Colonic mucosa (tissue), 4 donors: ENCODE results near the gene CMC1. TPM values are rescaled to one million over a fixed set of nuclear protein-coding genes. Genes with fewer than 3 reads are reported as not detected.

Source experiments
- DNase-seq: peaks from one replicate; pipeline ENCODE4 v3.0.0-alpha.2; 2020
- H3K27ac ChIP-seq: fragments of 200-600 bp; one replicate; pipeline ENCODE4 v1.8.0; 2021
- H3K27me3 ChIP-seq: fragments of 200-600 bp; one replicate; pipeline ENCODE4 v1.8.0; 2021
- H3K36me3 ChIP-seq: fragments of 200-600 bp; one replicate; pipeline ENCODE4 v1.8.0; 2021
- H3K4me1 ChIP-seq: fragments of 200-600 bp; one replicate; pipeline ENCODE4 v1.8.0; 2021; ENCODE audit warnings: mild to moderate bottlenecking
- H3K4me3 ChIP-seq: fragments of 200-600 bp; one replicate; pipeline ENCODE4 v1.8.0; 2021
- H3K9ac ChIP-seq, 2 donors: one replicate each; pipeline ENCODE4 v1.7.0; 2013; ENCODE audit warnings: control low read depth in 2 of 2, low read depth in 2 of 2, low read length in 2 of 2
- H3K9me3 ChIP-seq: fragments of 200-600 bp; one replicate; pipeline ENCODE4 v1.8.0; 2021
- intact Hi-C: fragments of 100-400 bp; cut with DNase I; formaldehyde crosslinking; loops from one replicate; pipeline ENCODE4 v1.14.1; 2022
- total RNA-seq, 2 donors: library from RNA; stranded (reverse); fragmentation: NEBNext Ultra II Directional in 1 of 2; extraction: Animal tissue kit (Norgen Biotek cat#: 25700) in 1 of 2; gene quantifications; one replicate each; pipeline ENCODE4 v1.2.1, GENCODE V29; 2021
- TF ChIP-seq, protein P1 (sequence below): fragments of 200-600 bp; IDR thresholded peaks from one replicate; pipeline ENCODE4 v1.8.0; 2022; ENCODE audit warnings: antibody characterized with exemption, mild to moderate bottlenecking
- donor health status: healthy.
- donor health status: DM: no; HTN: no; CAD: no.
- donor health status: DM: no; HTN: no; CAD: no.

CMC1 gene
- total RNA-seq, 2 donors from 2014 or later: 29.7 to 41.5 TPM

DNA sequence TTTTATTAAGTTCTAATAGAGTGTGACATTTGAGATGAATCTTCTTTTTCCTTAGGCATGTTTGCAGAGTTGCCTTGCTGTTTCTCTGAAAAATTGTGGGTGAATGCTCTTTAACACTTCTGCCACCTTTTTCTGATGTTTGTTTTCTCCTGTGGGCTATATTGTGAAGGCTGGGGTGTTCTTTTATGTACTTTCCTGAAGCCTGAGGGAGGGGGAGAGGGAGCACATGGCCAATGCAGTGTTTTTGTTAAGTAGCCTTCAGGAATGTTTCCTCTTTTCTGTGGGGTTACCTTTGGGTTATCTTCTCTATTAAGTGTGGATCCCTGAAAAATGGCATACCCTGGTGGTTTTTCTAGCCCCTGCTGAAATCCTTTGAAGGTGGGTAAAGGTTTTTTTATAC, 50.2 kb downstream of the CMC1 start:
- H3K27ac ChIP-seq: no peak overlapping the region
- no peak for DNase-seq
- no peak overlapping the region for H3K9ac ChIP-seq
- intact Hi-C loops: no loop called here
- H3K36me3 ChIP-seq: no peaks in the 10 kb centered on the region
- TF ChIP-seq, protein P1, sequence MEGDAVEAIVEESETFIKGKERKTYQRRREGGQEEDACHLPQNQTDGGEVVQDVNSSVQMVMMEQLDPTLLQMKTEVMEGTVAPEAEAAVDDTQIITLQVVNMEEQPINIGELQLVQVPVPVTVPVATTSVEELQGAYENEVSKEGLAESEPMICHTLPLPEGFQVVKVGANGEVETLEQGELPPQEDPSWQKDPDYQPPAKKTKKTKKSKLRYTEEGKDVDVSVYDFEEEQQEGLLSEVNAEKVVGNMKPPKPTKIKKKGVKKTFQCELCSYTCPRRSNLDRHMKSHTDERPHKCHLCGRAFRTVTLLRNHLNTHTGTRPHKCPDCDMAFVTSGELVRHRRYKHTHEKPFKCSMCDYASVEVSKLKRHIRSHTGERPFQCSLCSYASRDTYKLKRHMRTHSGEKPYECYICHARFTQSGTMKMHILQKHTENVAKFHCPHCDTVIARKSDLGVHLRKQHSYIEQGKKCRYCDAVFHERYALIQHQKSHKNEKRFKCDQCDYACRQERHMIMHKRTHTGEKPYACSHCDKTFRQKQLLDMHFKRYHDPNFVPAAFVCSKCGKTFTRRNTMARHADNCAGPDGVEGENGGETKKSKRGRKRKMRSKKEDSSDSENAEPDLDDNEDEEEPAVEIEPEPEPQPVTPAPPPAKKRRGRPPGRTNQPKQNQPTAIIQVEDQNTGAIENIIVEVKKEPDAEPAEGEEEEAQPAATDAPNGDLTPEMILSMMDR: no peak
- no peaks in the 10 kb centered on the region for H3K4me1 ChIP-seq
- no peaks in the 10 kb centered on the region for H3K9me3 ChIP-seq
- no peaks in the 10 kb centered on the region for H3K27me3 ChIP-seq
- H3K4me3 ChIP-seq: no peak overlapping the region

DNA sequence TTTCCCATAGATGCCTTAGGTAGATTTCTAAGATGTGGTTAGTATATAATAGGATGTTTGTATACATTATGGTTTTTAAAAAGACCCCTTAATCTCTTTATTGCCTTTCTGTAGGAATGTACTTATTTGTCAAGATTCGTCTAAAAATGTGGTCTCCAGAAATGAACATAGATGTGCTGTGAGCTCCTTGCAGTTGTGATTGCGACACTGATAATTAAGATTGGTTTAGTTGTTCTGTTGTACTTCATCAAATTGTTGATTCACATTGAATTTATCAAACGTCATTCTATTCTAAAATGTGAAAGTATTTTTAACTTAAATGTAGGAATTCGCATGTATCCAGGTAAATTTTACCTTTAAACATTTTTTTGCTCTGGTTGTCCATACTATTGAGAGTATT, 51.2 kb downstream of the CMC1 start:
- TF ChIP-seq, protein P1: no peak
- Histone ChIP-seq H3K9me3 (no peaks in the 10 kb centered on the region), H3K4me3 (no peak overlapping the region), H3K4me1 (no peaks in the 10 kb centered on the region), H3K9ac (no peak overlapping the region), H3K36me3 (no peaks in the 10 kb centered on the region), H3K27ac (no peak overlapping the region), H3K27me3 (no peaks in the 10 kb centered on the region)
- DNase-seq: no peak
- intact Hi-C loops: no loop called here

DNA sequence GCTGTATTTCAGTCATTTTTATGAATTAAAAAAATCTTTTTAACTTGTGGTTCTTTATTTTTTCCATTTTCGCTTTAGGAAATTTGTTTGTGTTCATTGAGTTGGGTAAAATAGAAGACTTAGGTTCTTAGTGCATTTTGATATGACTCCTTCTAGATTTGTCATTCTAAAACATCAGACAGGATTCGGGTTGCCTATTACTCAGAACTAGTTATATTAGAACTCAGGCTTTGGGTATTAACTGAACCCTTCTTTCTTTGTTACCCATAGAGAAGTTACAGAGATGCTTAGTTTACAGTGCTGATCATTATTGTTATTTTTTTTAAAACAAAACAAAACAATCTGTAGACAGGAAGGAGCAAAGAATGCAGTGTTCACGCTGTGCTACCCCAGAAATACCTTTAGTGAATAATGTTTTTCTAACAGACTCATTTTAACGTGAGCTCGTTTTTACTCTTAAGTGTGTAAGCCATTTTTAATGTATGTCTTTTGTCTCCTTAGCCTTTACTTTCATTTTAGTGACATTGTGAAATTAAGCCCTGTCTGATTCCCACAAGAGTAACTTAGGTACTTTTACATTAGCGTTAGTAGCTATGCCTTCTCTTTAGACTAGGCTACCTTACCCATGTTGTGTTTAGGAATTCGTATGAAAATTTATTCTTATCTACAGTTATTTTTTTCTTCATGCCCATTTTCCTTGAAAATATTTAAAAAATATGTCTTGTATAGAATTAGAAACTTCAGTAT, 53.4 kb downstream of the CMC1 start:
- Histone ChIP-seq H3K27me3 (no peaks in the 10 kb centered on the region), H3K9ac (no peak overlapping the region), H3K27ac (no peak overlapping the region), H3K4me1 (no peaks in the 10 kb centered on the region), H3K36me3 (no peaks in the 10 kb centered on the region), H3K9me3 (no peaks in the 10 kb centered on the region), H3K4me3 (no peak overlapping the region)
- intact Hi-C loops: no loop called here
- TF ChIP-seq, protein P1: no peak
- no peak for DNase-seq

DNA sequence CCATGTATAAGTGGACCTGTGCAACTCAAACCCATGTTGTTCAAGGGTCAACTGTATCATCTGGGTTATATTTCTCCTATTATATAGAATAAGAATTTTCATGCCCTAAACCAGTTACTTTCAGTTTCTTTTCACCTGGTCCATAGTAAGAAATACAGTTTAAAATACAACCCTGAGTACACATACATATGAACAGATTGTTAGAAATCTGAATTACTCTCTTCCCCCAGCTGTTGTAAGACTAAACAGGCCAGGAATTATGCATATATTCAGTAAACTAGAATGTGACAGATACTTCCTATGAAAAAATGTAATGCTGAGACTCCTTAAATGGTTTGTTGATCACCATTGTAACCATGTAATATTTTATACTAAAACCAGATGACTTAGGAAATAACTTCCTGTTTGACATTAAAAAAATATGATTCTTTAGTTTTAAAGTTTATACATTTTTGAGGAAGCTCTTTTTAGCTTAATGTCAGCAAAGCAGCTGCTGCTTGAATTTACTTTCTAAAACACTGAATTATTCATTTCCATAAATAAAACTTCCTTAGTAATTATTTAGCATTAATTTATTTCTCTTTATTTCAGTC, 54.6 kb downstream of the CMC1 start:
- Histone ChIP-seq H3K27me3 (no peaks in the 10 kb centered on the region), H3K27ac (no peak overlapping the region), H3K36me3 (no peaks in the 10 kb centered on the region), H3K9ac (no peak overlapping the region), H3K4me3 (no peak overlapping the region), H3K9me3 (no peaks in the 10 kb centered on the region), H3K4me1 (no peaks in the 10 kb centered on the region)
- TF ChIP-seq, protein P1: no peak
- no peak for DNase-seq
- intact Hi-C loops: no loop called here

DNA sequence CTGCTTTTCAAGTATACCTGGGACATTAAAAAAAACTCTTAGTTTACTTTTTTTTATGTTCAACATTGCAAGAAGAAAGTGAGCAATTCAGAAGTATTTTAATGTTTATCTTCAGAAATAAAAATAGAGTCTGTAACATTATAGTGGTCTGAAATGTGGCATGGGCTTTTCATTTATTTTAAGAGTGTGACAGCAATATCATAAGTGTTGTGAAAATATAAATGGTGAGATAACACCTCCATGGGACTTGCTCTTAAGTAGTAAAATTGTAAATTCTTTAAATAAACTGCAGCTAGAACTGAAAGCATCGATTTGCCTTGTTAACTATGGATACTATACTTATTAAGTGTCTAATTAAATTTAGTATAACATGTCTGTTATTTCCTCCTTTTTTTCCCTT, 58.3 kb downstream of the CMC1 start:
- no peak overlapping the region for H3K9ac ChIP-seq
- H3K27me3 ChIP-seq: no peaks in the 10 kb centered on the region
- no peaks in the 10 kb centered on the region for H3K36me3 ChIP-seq
- no peaks in the 10 kb centered on the region for H3K9me3 ChIP-seq
- no peak overlapping the region for H3K4me3 ChIP-seq
- DNase-seq: no peak
- H3K4me1 ChIP-seq: no peaks in the 10 kb centered on the region
- intact Hi-C loops: no loop called here
- TF ChIP-seq, protein P1: no peak
- no peak overlapping the region for H3K27ac ChIP-seq
